Lower lobe of right lung (tissue), 2 donors: ENCODE data around the gene PRKAR1B. TPM values are rescaled to one million over a fixed set of nuclear protein-coding genes. Genes with fewer than 3 reads are reported as not detected.

Source experiments
- ATAC-seq, 2 donors: fragments of 200-7000 bp; cut with Tn5 transposase; one replicate each; pipeline ENCODE4 v1.9.1; 2020 to 2022; ENCODE audit warnings: mild to moderate bottlenecking in 2 of 2, moderate library complexity in 2 of 2
- DNase-seq: peaks from one replicate; pipeline ENCODE4 v3.0.0-alpha.2; 2020
- H3K27ac ChIP-seq: fragments of 200-600 bp; one replicate; pipeline ENCODE4 v1.8.0; 2022
- H3K27me3 ChIP-seq: fragments of 200-600 bp; one replicate; pipeline ENCODE4 v1.8.0; 2022; ENCODE audit warnings: low read depth
- H3K36me3 ChIP-seq: fragments of 200-600 bp; one replicate; pipeline ENCODE4 v1.8.0; 2022; ENCODE audit warnings: mild to moderate bottlenecking
- H3K4me1 ChIP-seq: fragments of 200-600 bp; one replicate; pipeline ENCODE4 v1.8.0; 2022
- H3K4me3 ChIP-seq: fragments of 200-600 bp; one replicate; pipeline ENCODE4 v1.8.0; 2022; ENCODE audit warnings: mild to moderate bottlenecking
- H3K9me3 ChIP-seq: fragments of 200-600 bp; one replicate; pipeline ENCODE4 v1.8.0; 2022
- intact Hi-C: fragments of 100-400 bp; cut with DNase I; formaldehyde crosslinking; loops from one replicate; pipeline ENCODE4 v1.11.0; 2022
- total RNA-seq: library from RNA; stranded (reverse); fragmentation: NEBNext Ultra II Directional; extraction: Animal tissue kit (Norgen Biotek cat#: 25700); gene quantifications from one replicate; pipeline ENCODE4 v1.2.1, GENCODE V29; 2021
- TF ChIP-seq, protein P1 (sequence below): fragments of 200-600 bp; IDR thresholded peaks from one replicate; pipeline ENCODE4 v1.8.0; 2022; ENCODE audit warnings: antibody characterized with exemption, mild to moderate bottlenecking
- donor health status: DM: no; HTN: yes; CAD: no; lungs with severe emphysema.

The PRKAR1B gene
- total RNA-seq, 1 donor from 2014 or later, result 16.8 TPM

DNA sequence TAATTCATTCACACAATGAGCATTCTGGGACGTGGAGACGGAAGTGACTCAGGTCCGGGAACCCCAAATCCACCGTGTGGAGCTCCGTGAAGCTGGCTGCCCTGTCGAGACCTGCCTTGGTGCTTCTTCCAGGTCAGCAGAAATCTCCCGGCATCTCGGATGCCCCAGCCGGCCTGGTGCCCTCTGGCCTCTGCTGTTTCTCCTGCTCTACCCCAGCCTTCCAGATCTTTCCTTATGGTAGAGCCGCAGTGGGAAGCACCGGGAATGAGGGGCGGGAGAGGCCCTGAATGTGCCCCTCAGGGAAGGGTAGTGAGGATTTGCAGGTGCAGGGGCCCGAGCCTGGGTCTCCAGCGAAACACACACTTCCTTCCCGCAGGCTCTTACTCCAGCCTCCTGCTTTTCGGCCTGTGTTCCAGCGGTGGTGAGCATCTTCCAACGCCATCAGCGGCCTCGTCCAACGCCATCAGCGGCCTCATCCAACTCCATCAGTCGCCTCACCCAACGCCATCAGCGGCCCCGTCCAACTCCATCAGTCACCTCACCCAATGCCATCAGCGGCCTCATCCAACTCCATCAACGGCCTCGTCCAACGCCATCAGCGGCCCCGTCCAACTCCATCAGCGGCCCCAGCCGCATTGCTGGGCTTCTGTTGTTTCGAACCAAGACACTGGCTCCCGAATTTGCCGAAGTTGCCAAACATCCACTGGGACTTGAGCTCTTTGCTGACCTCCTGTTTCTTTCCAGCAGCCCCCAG is 150.4 kb downstream of the PRKAR1B start:
- Histone ChIP-seq H3K9me3 (no peaks in the 10 kb centered on the region), H3K27me3 (no peaks in the 10 kb centered on the region), H3K27ac (no peak overlapping the region), H3K4me1 (no peaks in the 10 kb centered on the region), H3K36me3 (no peaks in the 10 kb centered on the region), H3K4me3 (no peak overlapping the region)
- ATAC-seq (no peak), DNase-seq (no peak)
- TF ChIP-seq, protein P1, sequence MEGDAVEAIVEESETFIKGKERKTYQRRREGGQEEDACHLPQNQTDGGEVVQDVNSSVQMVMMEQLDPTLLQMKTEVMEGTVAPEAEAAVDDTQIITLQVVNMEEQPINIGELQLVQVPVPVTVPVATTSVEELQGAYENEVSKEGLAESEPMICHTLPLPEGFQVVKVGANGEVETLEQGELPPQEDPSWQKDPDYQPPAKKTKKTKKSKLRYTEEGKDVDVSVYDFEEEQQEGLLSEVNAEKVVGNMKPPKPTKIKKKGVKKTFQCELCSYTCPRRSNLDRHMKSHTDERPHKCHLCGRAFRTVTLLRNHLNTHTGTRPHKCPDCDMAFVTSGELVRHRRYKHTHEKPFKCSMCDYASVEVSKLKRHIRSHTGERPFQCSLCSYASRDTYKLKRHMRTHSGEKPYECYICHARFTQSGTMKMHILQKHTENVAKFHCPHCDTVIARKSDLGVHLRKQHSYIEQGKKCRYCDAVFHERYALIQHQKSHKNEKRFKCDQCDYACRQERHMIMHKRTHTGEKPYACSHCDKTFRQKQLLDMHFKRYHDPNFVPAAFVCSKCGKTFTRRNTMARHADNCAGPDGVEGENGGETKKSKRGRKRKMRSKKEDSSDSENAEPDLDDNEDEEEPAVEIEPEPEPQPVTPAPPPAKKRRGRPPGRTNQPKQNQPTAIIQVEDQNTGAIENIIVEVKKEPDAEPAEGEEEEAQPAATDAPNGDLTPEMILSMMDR, result no peak
- intact Hi-C loops, result no loop called here

DNA sequence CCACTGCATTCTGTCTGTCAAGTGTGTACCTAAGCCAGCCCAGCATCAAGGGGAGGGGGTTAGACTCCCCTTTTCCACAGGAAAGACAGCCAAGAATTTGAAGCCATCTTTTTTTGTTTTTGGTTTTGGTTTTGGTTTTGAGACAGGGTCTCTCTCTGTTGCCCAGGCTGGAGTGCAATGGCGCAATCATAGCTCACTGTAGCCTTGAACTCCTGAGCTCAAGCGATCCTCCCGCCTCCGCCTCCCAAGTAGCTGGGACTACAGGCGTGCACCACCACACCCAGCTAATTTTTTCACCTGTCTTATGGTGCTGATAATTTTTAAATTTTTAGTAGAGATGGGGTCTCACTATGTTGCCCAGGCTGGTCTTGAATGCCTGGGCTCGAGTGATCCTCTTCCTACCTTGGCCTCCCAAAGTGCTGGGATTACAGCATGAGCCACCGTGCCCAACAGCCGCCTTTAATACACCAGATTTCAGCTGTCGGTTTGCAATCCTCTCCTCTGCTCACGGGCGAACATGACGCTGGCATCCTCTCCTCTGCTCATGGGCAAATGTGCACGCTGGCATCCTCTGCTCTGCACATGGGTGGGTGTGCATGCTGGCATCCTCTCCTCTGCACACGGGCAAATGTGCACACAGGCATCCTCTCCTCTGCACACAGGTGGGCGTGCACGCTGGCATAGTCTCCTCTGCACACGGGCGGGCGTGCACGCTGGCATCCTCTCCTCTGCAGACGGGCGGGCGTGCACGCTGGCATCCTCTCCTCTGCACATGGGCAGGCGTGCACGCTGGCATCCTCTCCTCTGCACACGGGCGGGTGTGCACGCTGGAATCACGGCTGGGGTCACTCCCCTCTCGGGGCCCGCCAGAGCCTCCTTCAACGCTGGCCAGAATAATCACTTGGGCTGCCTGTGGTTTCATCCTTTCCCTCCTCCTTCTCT is 151.4 kb downstream of the PRKAR1B start:
- no peaks in the 10 kb centered on the region for H3K36me3 ChIP-seq
- H3K27ac ChIP-seq, result no peak overlapping the region
- H3K27me3 ChIP-seq, result no peaks in the 10 kb centered on the region
- TF ChIP-seq, protein P1, result no peak
- no peaks in the 10 kb centered on the region for H3K9me3 ChIP-seq
- no peaks in the 10 kb centered on the region for H3K4me1 ChIP-seq
- DNase-seq (no peak), ATAC-seq (no peak)
- H3K4me3 ChIP-seq, result no peak overlapping the region
- intact Hi-C loops, result no loop called here

DNA sequence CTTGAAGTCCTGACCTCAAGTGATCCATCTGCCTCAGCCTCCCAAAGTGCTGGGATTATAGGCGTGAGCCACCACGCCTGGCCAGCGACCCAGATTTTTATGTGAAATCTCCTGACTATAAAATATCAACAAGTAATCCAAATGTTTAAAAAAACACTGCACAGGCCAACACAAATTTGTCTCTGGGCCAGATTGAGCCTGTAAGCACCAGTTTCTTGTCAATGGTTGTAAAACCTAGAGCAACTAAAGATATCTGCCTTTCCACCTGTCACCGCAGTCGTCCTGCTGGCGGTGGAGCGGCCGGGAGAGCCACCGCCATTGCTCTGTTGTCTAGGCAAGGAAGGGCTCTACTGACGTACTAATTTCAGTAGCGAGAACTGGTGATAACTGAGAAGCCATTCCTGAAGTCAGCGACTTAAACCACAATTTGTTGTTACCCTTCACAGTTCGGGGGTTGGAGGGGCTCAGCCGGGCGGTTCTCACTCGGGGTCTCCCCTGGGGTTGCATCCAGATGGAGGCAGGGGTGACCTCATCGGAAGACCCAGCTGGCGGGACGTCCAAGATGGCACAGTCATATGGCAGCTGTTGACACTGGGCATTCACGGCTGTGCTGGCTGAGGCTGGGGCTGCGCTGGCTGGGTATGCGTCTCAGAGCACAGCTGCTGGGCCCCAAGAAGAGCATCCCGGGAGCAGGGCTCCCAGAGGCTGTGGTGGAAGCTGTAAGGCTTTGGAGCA is 152.3 kb downstream of the PRKAR1B start:
- Histone ChIP-seq H3K36me3 (no peaks in the 10 kb centered on the region), H3K4me3 (no peak overlapping the region), H3K4me1 (no peaks in the 10 kb centered on the region), H3K27ac (no peak overlapping the region), H3K9me3 (no peaks in the 10 kb centered on the region), H3K27me3 (no peaks in the 10 kb centered on the region)
- ATAC-seq (no peak), DNase-seq (no peak)
- TF ChIP-seq, protein P1, result no peak
- intact Hi-C loops, result no loop called here

DNA sequence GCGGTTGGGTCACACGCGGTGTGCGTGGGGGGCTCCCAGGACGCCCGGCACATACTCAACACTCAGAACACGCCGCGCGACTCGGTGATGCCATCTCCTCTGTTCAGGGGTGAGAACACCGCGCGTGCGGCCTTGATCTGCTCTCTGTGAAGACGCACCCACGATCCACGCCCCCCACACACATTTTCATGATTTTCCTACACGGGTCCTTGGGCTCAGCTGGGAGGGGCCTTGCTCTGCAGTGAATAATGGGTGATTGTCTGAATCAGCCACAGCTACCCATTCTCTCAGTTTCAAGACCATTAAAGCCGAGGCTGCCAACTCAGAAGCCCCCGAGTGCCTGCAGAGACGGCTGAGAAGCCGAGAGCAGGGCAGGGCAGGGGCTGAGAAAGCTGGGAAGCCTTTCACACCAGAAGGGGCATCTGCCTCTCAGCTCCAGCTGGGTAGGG is 153.1 kb downstream of the PRKAR1B start:
- ATAC-seq (no peak), DNase-seq (no peak)
- Histone ChIP-seq H3K36me3 (no peaks in the 10 kb centered on the region), H3K4me1 (no peaks in the 10 kb centered on the region), H3K9me3 (no peaks in the 10 kb centered on the region), H3K27me3 (no peaks in the 10 kb centered on the region), H3K27ac (no peak overlapping the region), H3K4me3 (no peak overlapping the region)
- TF ChIP-seq, protein P1, result no peak
- intact Hi-C loops, result no loop called here

DNA sequence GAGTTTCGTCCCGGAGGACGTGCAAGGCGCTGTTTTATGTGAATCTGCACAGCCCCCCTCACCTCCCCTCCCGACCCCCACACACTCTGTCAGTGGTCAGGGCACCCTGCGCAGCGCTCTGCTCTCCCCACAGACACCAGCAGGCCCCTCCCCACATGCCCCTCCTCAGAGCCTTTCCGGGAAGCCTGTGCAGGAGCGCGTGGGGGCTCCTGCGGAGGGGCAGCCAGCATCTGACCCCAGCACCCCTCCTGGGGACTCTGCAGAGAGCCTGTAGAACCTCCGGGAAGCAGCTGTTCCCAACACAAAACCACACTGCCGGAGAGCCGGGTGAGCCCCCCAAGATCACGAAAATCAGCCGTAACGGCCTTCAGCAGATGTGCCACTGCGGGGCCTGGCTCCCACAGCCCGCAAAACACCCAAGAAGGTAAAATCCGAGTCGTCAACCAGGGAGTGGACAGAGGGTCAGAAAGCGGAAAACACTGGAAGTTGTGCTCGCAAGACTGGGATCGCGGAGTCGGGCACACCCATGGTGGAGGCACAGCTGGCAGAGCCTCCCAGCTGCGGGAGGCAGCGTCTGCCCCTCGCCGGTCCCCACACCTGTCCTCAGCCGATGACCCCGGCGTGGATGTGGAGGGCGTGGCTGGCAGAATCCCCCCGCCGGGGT is 153.7 kb downstream of the PRKAR1B start:
- TF ChIP-seq, protein P1, result no peak
- Histone ChIP-seq H3K27me3 (no peaks in the 10 kb centered on the region), H3K4me3 (no peak overlapping the region), H3K9me3 (no peaks in the 10 kb centered on the region), H3K4me1 (no peaks in the 10 kb centered on the region), H3K27ac (no peak overlapping the region), H3K36me3 (no peaks in the 10 kb centered on the region)
- intact Hi-C loops, result no loop called here
- no peak for ATAC-seq
- no peak for DNase-seq
